ENCODE results near the gene SELENOV.

The SELENOV gene

GRCh38 chr19:39520541-39521484, 5.9 kb downstream of the SELENOV start:
- no peak for DNase-seq

GRCh38 chr19:39524495-39524894, 9.6 kb downstream of the SELENOV start:
- DNase-seq = no peak

- DNase-seq = no peak
These were observed 10.3 kb downstream of the SELENOV start for GRCh38 chr19:39525205-39525604.

- no peak for DNase-seq
These were observed 16.9 kb downstream of the SELENOV start for GRCh38 chr19:39531834-39532232.

- DNase-seq = peak; percentile 48
These were observed 17.5 kb downstream of the SELENOV start, which contains the start of gene EID2B for GRCh38 chr19:39532233-39533002. EID2B (minus strand) TSS chr19:39532852; CDS start chr19:39532802, 50 bp downstream.

- DNase-seq = no peak
These were observed 18.1 kb downstream of the SELENOV start for GRCh38 chr19:39533003-39533512.

- DNase-seq = no peak
These were observed 18.9 kb downstream of the SELENOV start for GRCh38 chr19:39533791-39534190.

- DNase-seq = no peak
These were observed 24.2 kb downstream of the SELENOV start for GRCh38 chr19:39539165-39539517.

- DNase-seq = peak; percentile 50
These were observed 24.8 kb downstream of the SELENOV start, which contains the start of gene EID2 for GRCh38 chr19:39539518-39540332. EID2 (minus strand) TSS chr19:39540161; CDS start chr19:39540079, 82 bp downstream.

GRCh38 chr19:39540333-39540673, 25.4 kb downstream of the SELENOV start:
- no peak for DNase-seq

GRCh38 chr19:39542206-39542605, 27.3 kb downstream of the SELENOV start:
- no peak for DNase-seq

GRCh38 chr19:39543477-39543857, 28.5 kb downstream of the SELENOV start:
- DNase-seq = no peak

GRCh38 chr19:39544226-39544903, 29.4 kb downstream of the SELENOV start:
- DNase-seq = no peak

- DNase-seq = no peak
These were observed 30.0 kb downstream of the SELENOV start for GRCh38 chr19:39544911-39545310.

GRCh38 chr19:39546599-39546998, 31.7 kb downstream of the SELENOV start:
- no peak for DNase-seq

GRCh38 chr19:39550197-39550596, 35.3 kb downstream of the SELENOV start:
- no peak for DNase-seq

GRCh38 chr19:39553082-39553652, 38.2 kb downstream of the SELENOV start:
- no peak for DNase-seq

- no peak for DNase-seq
These were observed 39.9 kb downstream of the SELENOV start for GRCh38 chr19:39554701-39555311.

GRCh38 chr19:39555883-39556282, 40.9 kb downstream of the SELENOV start:
- no peak for DNase-seq

- DNase-seq = no peak
These were observed 43.1 kb downstream of the SELENOV start for GRCh38 chr19:39557811-39558623.

Data from cortex of kidney (tissue), 1 donor.